Head of caudate nucleus (tissue), 42 donors: ENCODE data around the gene RET.

Experiments
- DNase-seq, 42 donors: peaks; one replicate each; pipeline versions ENCODE4 v3.0.0 to v3.0.0-alpha.2; 2020 to 2021; ENCODE audit warnings: mixed read lengths in 7 of 42
- intact Hi-C: fragments of 100-400 bp; cut with DNase I; formaldehyde crosslinking; loops from one replicate; pipeline ENCODE4 v1.15.0; 2022

RET gene

DNA sequence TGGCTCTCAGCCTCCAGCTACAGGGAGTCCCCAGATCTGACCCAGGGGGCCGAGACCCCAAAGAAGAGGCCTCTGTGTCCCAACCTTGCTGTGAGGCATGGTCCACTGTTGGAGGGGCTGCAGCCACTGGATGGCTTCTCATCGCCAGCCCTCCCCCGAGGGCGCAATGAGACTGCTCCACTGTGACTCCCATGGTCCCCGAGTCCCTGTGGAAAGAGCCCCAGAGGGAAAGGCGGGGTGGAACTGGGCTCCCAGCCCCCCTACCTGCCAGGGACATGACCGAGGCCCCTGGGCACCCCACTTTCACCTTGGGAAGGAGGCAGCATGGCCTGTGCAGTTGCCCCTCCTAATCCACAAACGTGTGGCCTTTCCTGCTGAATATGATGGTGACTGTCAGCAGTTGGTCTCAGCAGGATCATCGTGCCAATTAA, 33.5 kb upstream of the RET start:
- peak in 8 of 42 donors; percentile 1 to 21 (median 12) for DNase-seq
- intact Hi-C loops = no loop called here

DNA sequence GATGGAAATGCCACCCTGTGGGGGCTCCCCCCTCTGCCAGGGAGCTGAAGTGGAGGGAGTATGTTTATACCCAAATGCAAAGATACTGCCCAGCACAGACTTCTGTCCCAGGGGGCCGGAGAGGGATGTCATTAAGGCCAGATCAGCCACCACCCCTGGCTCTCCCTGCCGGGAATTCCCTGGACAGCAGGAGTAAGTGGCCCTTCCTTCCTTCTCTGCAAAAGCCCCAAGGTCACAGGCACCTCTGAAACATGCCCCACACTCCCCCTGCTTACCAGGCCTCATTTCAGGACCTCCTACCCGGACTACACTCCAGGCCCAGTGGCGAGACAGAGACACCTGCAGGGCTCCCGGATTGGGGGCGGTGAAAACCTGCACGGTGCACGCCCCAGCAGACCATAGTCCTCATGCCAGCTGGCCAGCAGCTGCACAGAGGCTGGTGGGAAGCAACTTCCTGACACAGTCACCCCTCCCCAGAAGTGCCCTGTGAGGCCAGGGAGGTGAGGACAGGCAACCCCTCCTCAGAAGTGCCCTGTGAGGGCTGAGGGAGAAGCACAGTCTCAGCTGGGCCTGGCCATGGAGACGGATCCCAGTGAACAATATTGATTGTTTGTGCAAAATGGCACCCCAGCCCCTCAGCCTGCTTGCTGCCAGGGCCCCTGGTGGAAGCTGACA, 33.0 kb upstream of the RET start:
- intact Hi-C loops = no loop called here
- DNase-seq = peak in 11 of 42 donors; percentile 1 to 30 (median 9)

DNA sequence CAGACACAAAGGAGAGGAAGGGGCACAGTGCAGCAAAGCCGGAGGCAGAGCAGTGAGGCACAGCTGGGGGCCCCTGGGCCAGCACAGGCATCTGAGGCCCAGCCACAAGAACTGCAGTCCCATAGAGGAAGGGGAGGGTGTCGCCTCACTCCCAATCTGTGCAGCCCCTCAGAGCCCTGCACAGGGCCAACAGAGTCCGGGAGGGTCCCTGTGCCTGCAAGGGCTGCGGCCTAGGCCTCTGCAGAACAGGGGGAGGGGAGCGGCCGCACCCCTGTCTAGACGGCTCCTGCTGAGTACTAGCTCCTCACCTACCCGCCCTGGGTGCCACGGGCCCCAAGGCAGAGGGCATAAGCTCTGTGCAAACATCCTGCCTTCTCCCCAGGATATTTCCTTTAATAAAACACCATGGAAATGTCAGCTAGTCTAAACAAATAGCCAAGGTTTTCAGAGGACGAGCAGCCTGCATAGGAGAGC, 32.4 kb upstream of the RET start:
- intact Hi-C loops = no loop called here
- DNase-seq = peak in 7 of 42 donors; percentile 2 to 25 (median 8)

DNA sequence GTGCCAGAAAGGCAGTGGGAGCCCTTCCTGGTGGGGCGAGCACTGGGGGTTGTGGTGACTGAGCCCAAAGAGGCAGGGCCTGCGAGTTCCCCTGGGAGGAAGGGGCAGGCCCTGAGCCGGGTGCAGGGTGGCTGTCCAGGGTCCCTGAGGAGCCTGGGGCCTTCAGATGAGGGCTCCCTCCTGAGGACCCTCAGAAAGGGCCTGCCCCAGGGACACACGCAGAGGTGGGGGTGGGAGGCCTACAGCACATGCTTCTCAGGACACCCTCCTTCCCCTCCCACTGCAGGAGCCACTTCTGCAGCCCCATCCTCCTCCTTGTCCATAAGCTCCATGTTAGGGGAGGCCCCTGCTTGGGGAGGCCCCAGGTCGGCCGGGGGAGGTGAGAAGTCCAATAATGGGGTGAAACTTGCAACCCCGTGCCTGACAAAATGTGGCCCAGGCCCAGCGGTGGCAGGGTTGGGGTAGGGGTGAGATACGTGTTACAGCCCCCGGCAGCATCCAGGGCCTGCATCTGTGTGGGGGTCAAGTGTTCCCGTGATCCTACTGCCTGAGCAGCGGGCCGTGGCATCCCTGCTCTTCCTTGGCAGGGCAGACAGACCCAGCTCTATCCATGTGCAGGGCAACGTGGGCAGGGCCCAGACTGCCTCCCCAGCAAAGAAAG, 31.8 kb upstream of the RET start:
- intact Hi-C loops = no loop called here
- DNase-seq = peak in 14 of 42 donors; percentile 0 to 42 (median 10)

DNA sequence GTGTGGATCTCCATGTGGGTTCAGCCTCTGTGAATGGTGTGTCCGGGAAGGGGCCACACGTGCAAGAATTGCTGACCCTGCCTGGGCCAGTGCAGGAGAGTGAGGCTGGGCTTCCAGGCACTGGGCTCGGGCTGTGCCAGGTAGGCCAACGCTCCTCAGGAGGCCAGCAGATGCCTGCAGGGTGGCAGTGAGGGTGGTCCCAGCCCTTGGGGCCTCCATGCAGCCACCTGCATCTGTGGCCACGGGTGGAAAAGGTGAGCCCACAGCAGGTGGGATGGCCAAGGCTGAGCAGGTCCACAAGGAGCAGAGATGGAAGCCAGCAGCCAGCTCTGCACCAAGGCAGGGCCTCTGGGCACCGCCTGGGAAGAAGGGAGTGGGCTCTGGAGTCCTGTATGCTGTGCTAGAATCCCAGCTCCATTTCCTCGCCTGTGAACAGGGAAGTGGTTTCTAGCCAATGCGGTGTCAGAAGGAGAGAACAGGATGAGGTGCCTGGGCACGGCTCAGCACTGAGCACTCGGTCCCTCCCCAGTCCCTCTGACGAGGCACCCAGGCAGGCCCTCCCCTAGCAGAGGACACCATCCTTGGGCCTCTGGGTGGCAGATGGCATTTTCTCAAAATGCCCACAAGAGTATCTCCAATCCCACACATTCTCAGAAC, 31.1 kb upstream of the RET start:
- peak in 13 of 42 donors; percentile 1 to 39 (median 9) for DNase-seq
- intact Hi-C loops = no loop called here

DNA sequence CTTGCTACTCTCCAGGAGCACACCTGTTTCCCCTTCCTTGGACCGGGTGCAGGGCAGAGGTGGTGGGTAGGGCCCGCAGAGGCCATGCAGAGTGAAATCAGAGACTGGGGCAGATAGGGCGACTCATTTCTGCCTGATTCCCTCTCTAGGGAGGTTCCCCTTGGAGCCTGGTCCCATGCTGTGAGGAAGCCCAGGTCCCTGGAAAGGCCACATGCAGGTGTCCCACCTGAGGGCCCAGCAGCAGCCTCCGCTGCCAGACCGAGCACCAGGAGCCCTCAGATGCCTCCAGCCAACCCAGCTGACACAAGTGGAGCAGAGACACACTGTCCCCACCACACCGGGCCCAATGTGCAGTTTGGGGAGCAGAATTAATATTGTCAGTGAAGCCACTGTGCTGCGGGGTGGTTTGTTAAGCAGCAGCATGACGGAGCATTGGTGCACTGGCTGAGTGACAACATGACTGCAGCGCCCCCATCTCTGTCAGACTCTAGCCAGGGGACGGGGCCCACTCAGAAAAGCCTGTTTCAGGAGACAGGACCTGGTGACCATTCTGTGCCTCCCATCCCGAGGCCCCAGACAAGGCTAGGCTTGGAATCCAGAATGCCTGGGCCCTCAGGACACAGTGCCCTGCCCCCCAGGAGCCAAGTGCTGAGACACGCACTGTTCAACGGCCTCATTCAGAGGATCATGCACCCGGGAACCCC, 30.4 kb upstream of the RET start:
- peak in 10 of 42 donors; percentile 2 to 39 (median 8) for DNase-seq
- intact Hi-C loops = no loop called here

DNA sequence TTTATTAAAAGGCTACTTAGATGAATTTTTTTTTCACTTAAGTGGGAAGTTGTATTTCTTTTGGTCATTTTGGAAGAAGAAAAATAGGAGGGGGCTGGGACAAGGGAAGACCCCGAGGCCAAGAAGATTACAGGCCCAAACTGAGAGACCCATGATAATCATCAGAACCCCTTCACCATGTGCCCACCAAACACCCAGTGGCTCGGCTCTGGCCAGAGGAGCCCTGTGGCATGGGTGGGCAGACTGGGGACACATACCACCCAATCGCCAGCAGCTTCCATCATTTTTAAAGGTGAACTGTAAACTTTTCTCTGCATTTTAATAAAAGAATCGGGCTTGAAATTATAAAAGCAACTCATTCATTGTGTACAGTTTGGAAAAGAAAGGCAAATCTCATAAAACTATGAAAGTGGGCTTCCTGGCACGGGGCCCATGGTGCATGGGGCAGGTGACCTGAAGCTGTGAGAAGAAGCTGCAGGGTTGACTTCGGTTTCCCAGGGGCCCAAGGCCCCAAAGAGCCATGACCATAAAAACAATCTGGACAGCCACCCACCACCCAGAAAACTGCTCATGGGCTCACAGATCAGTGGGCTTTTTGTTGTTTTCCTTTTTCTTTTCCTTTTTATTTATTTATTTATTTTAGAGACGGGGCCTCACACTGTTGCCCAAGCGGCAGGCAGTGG, 29.4 kb upstream of the RET start:
- peak in 10 of 42 donors; percentile 2 to 34 (median 12) for DNase-seq
- intact Hi-C loops = no loop called here

DNA sequence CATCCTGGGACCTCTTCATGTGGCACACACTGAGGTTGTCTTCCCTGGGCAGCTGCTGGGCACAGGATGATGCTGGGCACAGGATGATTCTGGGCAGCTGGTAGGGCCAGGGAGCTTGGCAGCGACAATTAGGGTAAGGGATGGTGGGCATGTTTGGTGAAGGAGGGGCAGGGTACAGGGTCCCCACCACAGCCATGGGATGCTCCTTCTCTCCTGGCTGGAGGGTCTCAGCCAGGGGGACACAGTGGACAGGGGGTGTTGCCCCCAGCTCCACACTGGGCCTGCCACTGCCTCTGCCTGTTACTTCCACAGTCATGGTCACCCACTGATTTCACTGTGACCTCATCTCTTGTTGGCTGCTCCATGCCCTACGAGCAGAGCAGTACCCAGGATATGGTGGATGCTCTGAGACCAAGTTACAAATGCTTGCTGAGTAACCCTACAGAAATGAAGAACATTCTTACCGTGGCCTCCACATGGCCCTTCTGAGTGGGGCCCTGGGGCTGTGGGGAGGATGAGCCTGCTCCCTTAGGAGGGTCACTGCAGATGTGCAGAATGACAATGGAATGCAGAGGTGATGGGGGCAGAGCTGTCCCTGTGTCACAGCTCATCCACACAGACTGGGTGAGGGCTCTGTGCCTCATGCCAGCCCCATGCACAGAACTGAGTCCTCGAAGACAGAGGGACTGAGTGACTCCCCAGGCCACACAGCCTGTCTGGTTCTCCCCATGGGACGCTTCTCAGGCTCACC, 28.4 kb upstream of the RET start:
- intact Hi-C loops = no loop called here
- peak in 11 of 42 donors; percentile 1 to 28 (median 4) for DNase-seq

DNA sequence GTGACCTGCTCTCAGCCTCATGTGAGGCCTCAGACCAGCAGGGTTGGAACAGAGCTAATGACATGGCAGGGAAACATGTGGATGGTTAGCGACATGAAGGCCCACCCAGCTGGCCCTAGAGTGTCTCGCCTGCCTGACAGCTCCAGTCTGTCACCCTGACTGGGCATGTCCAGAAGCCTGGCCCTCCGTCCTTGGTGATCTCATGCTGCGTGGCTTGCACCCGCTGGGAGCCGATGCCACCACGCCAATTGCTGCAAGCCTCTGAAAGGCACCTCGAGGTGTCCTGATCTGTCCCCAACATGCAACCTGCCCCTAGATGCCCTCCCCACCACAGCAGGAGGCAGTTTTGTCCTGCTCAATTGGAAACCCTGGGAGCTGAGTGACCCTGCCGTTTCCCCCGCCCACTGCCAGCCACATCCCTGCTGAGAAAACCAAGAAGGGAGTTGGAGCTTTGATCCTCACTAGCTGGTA, 27.8 kb upstream of the RET start:
- intact Hi-C loops = no loop called here
- DNase-seq = peak in 12 of 42 donors; percentile 0 to 30 (median 8)

DNA sequence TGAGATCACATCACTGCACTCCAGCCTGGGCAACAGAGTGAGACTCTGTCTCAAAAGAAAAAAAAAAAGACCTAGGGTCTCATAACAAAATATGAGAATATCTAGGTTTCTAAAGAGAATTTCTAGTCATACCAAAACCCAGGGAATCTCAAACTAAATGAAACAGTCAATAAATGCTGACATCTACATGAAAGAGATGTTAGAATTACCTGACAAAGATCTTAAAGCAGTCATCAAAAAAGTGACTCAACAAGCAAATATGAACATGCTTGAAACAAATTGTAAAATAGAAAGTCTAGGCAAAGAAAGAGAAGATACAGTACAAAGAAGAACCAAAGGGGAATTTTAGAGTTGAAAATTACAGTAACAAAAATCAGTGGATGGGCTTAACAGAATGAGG, 26.9 kb upstream of the RET start:
- intact Hi-C loops = no loop called here
- DNase-seq = no peak

DNA sequence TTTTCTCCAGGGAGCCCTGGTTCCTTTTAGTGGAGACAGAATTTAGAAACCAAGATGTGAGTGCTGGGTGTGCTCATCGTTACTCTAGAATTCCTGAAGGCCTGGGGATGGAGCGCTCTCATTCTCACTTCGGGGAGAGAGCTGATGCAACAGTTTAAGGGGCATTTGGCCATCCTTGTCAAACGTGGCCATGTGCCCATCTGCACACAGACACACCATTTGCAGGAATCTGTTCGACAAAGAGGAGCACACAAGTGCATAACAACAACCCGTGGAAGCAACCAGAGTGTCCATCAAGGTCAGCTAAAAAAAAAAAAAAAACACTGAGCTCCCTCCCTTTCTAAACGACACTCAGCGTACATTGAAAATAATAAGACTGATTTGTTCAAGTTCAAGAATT, 23.0 kb upstream of the RET start:
- intact Hi-C loops = no loop called here
- peak in 4 of 42 donors; percentile 1 to 16 (median 5) for DNase-seq

DNA sequence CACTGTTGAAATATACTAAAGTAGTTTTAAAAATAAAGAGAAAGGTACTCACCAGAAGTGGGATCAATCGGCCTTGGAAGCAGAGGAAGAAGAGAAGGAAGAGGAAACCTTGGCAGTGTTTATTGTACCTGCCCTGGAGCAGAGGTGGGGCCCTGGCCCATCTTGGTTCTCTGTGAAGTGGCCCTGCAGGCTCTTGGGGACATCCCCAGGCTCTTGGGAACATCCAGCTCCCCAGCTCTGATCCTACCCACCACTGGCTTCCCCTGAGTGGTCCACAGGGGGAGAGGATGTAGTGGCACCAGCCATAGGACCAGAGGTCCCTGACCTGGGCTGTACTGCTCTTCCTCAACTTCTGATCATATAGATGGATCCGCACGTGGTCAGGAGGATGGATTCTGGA, 22.3 kb upstream of the RET start:
- peak in 7 of 42 donors; percentile 0 to 26 (median 9) for DNase-seq
- intact Hi-C loops = no loop called here

DNA sequence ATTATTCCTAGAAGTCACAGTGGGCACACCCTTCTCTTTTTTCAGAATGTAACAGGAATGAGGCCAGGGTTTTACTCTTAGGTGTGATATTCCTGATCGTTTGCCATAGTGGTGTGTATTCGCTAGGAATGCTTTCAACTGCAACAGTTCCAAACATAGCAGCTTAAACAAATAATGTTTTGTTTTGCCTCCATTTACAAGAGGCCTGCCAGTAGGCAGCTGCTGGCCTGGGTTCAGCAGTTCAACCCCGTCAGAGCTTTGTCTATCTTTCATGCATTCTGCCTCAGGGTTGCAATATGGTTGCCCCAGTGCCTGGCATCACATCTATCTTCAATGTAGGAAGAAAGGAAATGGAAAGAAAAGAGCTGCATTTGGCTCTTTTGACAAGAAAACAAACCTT, 21.7 kb upstream of the RET start:
- intact Hi-C loops = no loop called here
- DNase-seq = peak in 1 of 42 donors; percentile 9

DNA sequence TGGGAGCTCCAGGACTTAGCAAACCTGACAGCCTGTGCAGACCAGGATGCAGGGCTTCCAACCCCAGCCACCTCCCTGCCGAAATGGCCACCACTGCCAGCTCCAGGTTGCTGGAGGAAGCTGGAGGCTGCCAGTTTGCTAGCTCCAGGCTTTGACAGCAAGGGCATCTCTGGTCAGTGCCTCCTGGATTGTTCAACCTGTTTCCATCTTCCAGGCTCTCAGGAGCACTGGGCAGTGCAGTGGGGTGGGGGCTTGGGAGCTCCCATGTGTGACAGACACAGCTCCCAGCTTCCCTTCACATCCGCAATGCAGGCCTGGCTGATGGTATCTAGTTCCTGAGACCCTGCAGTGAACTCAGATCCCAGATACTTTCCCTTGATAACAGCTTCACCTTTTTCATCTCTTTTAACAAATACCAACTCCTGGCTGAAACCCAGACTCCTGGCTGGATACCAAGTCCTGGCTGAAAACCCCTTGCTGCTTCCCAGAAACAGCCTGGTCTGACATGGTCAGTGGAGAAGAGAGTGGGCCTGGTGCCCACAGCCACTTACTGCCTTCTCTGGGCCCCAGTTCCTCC, 20.8 kb upstream of the RET start:
- intact Hi-C loops = no loop called here
- peak in 8 of 42 donors; percentile 2 to 29 (median 6) for DNase-seq

DNA sequence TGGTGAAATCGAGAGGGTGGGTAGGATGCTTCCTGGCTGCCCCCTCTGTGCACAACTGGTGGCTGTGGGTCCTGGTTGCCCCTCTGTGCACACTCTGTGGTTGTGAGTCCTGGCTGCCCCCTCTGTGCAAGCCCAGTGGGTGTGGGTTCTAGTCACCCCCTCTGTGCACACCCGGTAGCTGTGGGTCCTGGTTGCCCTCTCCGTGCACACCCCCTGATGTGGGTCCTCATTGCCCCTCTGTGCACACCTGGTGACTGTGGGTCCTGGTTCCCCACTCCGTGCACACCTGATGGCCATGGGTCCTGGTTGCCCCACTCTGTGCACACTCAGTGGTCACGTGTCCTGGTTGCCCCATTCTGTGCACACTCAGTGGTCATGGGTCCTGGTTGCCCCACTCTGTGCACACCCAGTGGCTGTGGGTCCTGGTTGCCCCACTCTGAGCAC, 20.3 kb upstream of the RET start:
- DNase-seq = peak in 4 of 42 donors; percentile 2 to 23 (median 6)

DNA sequence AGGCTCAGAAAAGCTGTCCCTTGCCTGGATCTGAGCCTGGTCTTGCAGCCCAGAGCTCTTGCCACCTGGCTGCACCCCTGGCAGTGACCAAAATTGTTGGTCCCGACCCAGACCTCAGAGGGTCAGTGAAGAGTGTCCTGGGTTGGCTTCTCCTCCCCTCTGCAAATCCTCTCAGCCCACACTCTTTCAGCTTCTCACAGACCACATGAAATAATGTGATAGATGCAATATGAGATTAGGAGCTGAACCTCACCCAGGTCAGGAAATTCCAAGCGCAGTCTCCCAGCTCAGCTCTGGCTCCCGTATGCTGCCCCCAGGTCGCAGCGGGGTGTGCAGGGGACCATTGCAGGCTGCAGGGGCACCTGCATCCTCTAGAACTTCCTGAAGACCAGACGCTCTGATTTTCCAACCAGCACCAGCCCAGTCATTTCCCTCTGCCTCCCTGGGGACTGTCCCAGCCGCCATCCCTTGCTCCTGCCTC, 19.6 kb upstream of the RET start:
- peak in 2 of 42 donors; percentile 5 to 22 for DNase-seq
- intact Hi-C loops = no loop called here

More for the DNA sequence above, 20.3 kb upstream of the RET start:
- intact Hi-C loops = no loop called here

DNA sequence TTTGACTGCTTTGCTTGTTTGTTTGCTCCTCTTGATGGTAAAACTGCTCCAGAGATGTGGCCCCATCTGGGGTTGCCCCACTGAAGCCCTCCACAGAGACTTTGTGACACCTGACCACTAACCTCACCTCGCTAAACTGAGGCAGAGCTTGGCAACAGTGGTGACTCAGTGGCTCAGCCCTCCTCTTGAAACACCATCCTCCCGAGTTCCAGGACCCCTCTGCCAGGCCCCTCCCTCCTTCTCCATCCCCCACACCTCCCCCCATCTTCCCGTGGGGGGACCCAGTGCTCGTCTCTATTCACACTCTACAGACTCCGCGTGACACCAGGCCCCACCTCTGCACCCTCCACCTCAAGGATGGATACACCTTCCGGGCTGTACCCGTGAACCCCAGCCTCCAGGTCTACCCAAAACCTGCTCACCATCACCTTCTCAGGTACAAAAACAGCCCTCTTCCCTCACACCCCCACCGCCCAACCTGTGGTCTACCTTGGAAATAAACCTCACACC, 19.0 kb upstream of the RET start:
- intact Hi-C loops = no loop called here
- DNase-seq = no peak
